Liver (tissue), 9 donors: ENCODE results near the gene PPP1R3E. TPM values are rescaled to one million over a fixed set of nuclear protein-coding genes. Genes with fewer than 3 reads are reported as not detected.

Source experiments
- DNase-seq: peaks from one replicate; pipeline ENCODE4 v3.0.0-alpha.2; 2017; ENCODE audit warnings: low spot score
- H3K27ac ChIP-seq, 2 donors: one replicate each; pipeline ENCODE4 v1.7.0; 2013; ENCODE audit warnings: inconsistent platforms in 2 of 2, low read length in 2 of 2, control low read depth in 1 of 2, low read depth in 1 of 2, mild to moderate bottlenecking in 1 of 2
- H3K27me3 ChIP-seq, 4 donors: one replicate each; pipeline versions ENCODE4 v1.6.1 to v1.7.0; 2013; ENCODE audit warnings: low read length in 3 of 4, inconsistent platforms in 1 of 4, mild to moderate bottlenecking in 1 of 4, moderate library complexity in 1 of 4; ENCODE audit not compliant: control insufficient read depth in 4 of 4, insufficient read depth in 4 of 4
- H3K36me3 ChIP-seq, 4 donors: one replicate each; pipeline versions ENCODE4 v1.6.1 to v1.7.0; 2013; ENCODE audit warnings: low read length in 3 of 4, mild to moderate bottlenecking in 3 of 4, low read depth in 1 of 4, moderate library complexity in 1 of 4; ENCODE audit not compliant: control insufficient read depth in 4 of 4, insufficient read depth in 3 of 4
- H3K4me1 ChIP-seq, 4 donors: one replicate each; pipeline versions ENCODE4 v1.6.1 to v1.7.0; 2013; ENCODE audit warnings: low read length in 3 of 4, mild to moderate bottlenecking in 3 of 4, moderate library complexity in 1 of 4; ENCODE audit not compliant: control insufficient read depth in 4 of 4, insufficient read depth in 4 of 4
- H3K4me3 ChIP-seq, 3 donors: one replicate each; pipeline versions ENCODE4 v1.6.1 to v1.7.0; 2013; ENCODE audit warnings: low read length in 3 of 3, control low read depth in 1 of 3, low read depth in 1 of 3, mild to moderate bottlenecking in 1 of 3
- H3K9ac ChIP-seq, 2 donors: one replicate each; pipeline ENCODE4 v1.7.0; 2013; ENCODE audit warnings: low read length in 2 of 2, mild to moderate bottlenecking in 2 of 2, moderate library complexity in 2 of 2, control low read depth in 1 of 2, low read depth in 1 of 2
- H3K9me3 ChIP-seq, 4 donors: one replicate each; pipeline versions ENCODE4 v1.6.1 to v1.7.0; 2013; ENCODE audit warnings: low read length in 3 of 4; ENCODE audit not compliant: control insufficient read depth in 4 of 4
- ATF3 ChIP-seq: IDR thresholded peaks from 2 replicates; pipeline ENCODE4 v1.6.1; 2016; ENCODE audit warnings: antibody characterized with exemption
- EGR1 ChIP-seq, 2 donors: IDR thresholded peaks; 2 replicates each; pipeline ENCODE4 v1.6.1; 2016 to 2018; ENCODE audit warnings: antibody characterized with exemption in 2 of 2, low read depth in 2 of 2
- FOXA1 ChIP-seq: IDR thresholded peaks from 2 replicates; pipeline ENCODE4 v1.6.1; 2016; ENCODE audit warnings: antibody characterized with exemption
- FOXA2 ChIP-seq: IDR thresholded peaks from 2 replicates; pipeline ENCODE4 v1.6.1; 2016; ENCODE audit warnings: antibody characterized with exemption
- GABPA ChIP-seq, 2 donors: IDR thresholded peaks in 1 of 2; conservative IDR thresholded peaks in 1 of 2; 2 replicates each; pipeline ENCODE4 v1.6.1; 2016; ENCODE audit warnings: antibody characterized with exemption in 2 of 2, mild to moderate bottlenecking in 1 of 2, moderate library complexity in 1 of 2
- HNF4A ChIP-seq, 2 donors: conservative IDR thresholded peaks; 2 replicates each; pipeline ENCODE4 v1.6.1; 2016; ENCODE audit warnings: antibody characterized with exemption in 2 of 2, mild to moderate bottlenecking in 2 of 2
- HNF4G ChIP-seq: IDR thresholded peaks from 2 replicates; pipeline ENCODE4 v1.6.1; 2016; ENCODE audit warnings: antibody characterized with exemption
- JUND ChIP-seq, 2 donors: IDR thresholded peaks; 2 replicates each; pipeline ENCODE4 v1.6.1; 2016; ENCODE audit warnings: antibody characterized with exemption in 2 of 2
- MAX ChIP-seq: IDR thresholded peaks from 2 replicates; pipeline ENCODE4 v1.6.1; 2016; ENCODE audit warnings: antibody characterized with exemption
- NR2F2 ChIP-seq: IDR thresholded peaks from 2 replicates; pipeline ENCODE4 v1.6.1; 2016; ENCODE audit warnings: antibody characterized with exemption
- RAD21 ChIP-seq, 2 donors: IDR thresholded peaks; 2 replicates each; pipeline ENCODE4 v1.6.1; 2016; ENCODE audit warnings: antibody characterized with exemption in 2 of 2, mild to moderate bottlenecking in 2 of 2
- RXRA ChIP-seq, 2 donors: IDR thresholded peaks; 2 replicates each; pipeline ENCODE4 v1.6.1; 2017 to 2018; ENCODE audit warnings: antibody characterized with exemption in 2 of 2, mild to moderate bottlenecking in 1 of 2
- SP1 ChIP-seq: IDR thresholded peaks from 2 replicates; pipeline ENCODE4 v1.6.1; 2018; ENCODE audit warnings: antibody characterized with exemption, mild to moderate bottlenecking
- TAF1 ChIP-seq: conservative IDR thresholded peaks from 2 replicates; pipeline ENCODE4 v1.6.1; 2016; ENCODE audit warnings: antibody characterized with exemption, mild to moderate bottlenecking
- YY1 ChIP-seq: IDR thresholded peaks from 2 replicates; pipeline ENCODE4 v1.6.1; 2016; ENCODE audit warnings: antibody characterized with exemption, mild to moderate bottlenecking
- ZBTB33 ChIP-seq: IDR thresholded peaks from 2 replicates; pipeline ENCODE4 v1.6.1; 2016; ENCODE audit warnings: antibody characterized with exemption
- WGBS: extraction: QIAGEN DNeasy Blood & Tissue Kit; methylation state at CpG from one replicate; pipeline ENCODE4 v1.1.7; 2013; 5-methylcytosine and 5-hydroxymethylcytosine counted together
- polyA plus RNA-seq, 2 donors: library from polyadenylated mRNA; stranded (reverse) in 1 of 2; unstranded in 1 of 2; fragments of 200-250 nt in 1 of 2; fragments of >200 nt in 1 of 2; fragmentation: Nextera tagmentation in 1 of 2; extraction: Ambion mirVana in 1 of 2; gene quantifications; one replicate each; pipeline versions ENCODE4 v1.2.1 to v1.2.3, GENCODE V29; 2013 to 2015
- total RNA-seq, 2 donors: library from RNA; depleted of rRNA; stranded (reverse); fragments of >200 nt; gene quantifications; one replicate each; pipeline ENCODE4 v1.2.3, GENCODE V29; 2014
- TF ChIP-seq, protein P1 (sequence below): IDR thresholded peaks from 2 replicates; pipeline ENCODE4 v1.6.1; 2016; ENCODE audit warnings: antibody characterized with exemption, mild to moderate bottlenecking
- TF ChIP-seq, protein P2 (sequence below): fragments of 150-350 bp; IDR thresholded peaks from 2 replicates; pipeline ENCODE4 v1.5.1; 2017; ENCODE audit warnings: improper control_type of control experiment, low read depth, low read length; ENCODE audit not compliant: missing input control
- donor health status: healthy.
- donor health status: healthy.
- donor health status: healthy.
- donor health status: healthy.
- donor health status: healthy.

PPP1R3E gene
- total and polyA plus RNA-seq, 4 donors: 2.5 to 4.7 (median 3.6) TPM

DNA sequence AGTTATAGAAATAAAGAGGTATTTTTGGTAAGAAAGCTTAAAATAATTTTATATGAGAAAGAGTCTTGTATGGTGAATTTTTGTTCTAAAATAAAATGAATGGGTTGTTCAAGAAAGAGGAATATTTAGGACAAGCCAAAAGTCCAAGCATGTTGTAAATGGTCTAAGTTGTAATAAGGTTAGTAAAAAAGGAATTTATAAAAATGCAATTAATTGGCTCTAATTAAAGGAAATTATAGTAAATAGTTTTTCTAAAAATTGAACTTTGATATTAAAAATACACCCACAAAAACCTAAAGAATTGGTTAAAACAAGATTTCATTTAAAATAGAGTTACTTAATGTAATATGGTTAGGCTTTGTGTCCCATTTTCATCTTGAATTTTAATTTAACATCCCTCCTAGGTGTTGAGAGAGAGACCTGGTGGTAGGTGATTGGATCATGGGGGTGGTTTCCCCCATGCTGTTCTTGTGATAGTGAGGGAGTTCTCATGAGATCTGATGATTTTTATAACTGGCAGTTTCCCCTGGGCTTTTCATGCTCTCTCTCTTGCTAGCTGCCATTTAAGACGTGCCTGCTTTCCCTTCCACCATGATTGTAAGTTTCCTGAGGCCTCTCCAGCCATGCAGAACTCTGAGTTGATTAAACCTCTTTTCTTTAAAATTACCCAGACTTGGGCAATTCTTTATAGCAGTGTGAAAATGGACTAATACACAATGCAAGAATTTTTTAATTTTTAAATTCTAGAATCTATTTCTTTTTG is 37.0 kb upstream of the PPP1R3E start:
- WGBS: 73% methylated on average over 1 of the region's 1 CpG
- H3K4me3 ChIP-seq: no peak overlapping the region
- no peak overlapping the region for H3K27ac ChIP-seq
- no peak overlapping the region for H3K9ac ChIP-seq
- H3K4me1 ChIP-seq: no peaks in the 10 kb centered on the region
- H3K36me3 ChIP-seq: no peaks in the 10 kb centered on the region
- no peaks in the 10 kb centered on the region for H3K9me3 ChIP-seq
- TF ChIP-seq NR2F2 (no peak), HNF4A (conservative IDR thresholded peaks at IDR 0.05) (no peak), FOXA1 (no peak), HNF4G (no peak), MAX (no peak), SP1 (no peak), EGR1 (IDR thresholded peaks at IDR 0.05; ENCODE audit: low read depth in 2 of 2) (no peak), YY1 (no peak), JUND (IDR thresholded peaks at IDR 0.05) (no peak), ZBTB33 (no peak), TAF1 (no peak), RXRA (IDR thresholded peaks at IDR 0.05) (no peak), FOXA2 (no peak), ATF3 (no peak), GABPA (IDR thresholded peaks at IDR 0.05 in 1 of 2, conservative IDR thresholded peaks at IDR 0.05 in 1 of 2) (no peak), RAD21 (IDR thresholded peaks at IDR 0.05) (no peak)
- TF ChIP-seq, protein P1, sequence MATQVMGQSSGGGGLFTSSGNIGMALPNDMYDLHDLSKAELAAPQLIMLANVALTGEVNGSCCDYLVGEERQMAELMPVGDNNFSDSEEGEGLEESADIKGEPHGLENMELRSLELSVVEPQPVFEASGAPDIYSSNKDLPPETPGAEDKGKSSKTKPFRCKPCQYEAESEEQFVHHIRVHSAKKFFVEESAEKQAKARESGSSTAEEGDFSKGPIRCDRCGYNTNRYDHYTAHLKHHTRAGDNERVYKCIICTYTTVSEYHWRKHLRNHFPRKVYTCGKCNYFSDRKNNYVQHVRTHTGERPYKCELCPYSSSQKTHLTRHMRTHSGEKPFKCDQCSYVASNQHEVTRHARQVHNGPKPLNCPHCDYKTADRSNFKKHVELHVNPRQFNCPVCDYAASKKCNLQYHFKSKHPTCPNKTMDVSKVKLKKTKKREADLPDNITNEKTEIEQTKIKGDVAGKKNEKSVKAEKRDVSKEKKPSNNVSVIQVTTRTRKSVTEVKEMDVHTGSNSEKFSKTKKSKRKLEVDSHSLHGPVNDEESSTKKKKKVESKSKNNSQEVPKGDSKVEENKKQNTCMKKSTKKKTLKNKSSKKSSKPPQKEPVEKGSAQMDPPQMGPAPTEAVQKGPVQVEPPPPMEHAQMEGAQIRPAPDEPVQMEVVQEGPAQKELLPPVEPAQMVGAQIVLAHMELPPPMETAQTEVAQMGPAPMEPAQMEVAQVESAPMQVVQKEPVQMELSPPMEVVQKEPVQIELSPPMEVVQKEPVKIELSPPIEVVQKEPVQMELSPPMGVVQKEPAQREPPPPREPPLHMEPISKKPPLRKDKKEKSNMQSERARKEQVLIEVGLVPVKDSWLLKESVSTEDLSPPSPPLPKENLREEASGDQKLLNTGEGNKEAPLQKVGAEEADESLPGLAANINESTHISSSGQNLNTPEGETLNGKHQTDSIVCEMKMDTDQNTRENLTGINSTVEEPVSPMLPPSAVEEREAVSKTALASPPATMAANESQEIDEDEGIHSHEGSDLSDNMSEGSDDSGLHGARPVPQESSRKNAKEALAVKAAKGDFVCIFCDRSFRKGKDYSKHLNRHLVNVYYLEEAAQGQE: no peak
- TF ChIP-seq, protein P2, sequence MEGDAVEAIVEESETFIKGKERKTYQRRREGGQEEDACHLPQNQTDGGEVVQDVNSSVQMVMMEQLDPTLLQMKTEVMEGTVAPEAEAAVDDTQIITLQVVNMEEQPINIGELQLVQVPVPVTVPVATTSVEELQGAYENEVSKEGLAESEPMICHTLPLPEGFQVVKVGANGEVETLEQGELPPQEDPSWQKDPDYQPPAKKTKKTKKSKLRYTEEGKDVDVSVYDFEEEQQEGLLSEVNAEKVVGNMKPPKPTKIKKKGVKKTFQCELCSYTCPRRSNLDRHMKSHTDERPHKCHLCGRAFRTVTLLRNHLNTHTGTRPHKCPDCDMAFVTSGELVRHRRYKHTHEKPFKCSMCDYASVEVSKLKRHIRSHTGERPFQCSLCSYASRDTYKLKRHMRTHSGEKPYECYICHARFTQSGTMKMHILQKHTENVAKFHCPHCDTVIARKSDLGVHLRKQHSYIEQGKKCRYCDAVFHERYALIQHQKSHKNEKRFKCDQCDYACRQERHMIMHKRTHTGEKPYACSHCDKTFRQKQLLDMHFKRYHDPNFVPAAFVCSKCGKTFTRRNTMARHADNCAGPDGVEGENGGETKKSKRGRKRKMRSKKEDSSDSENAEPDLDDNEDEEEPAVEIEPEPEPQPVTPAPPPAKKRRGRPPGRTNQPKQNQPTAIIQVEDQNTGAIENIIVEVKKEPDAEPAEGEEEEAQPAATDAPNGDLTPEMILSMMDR: no peak
- no peak for DNase-seq
- H3K27me3 ChIP-seq: no peaks in the 10 kb centered on the region
